SK-N-SH (cell line): ENCODE results near the gene CFAP100. TPM values are rescaled to one million over a fixed set of nuclear protein-coding genes. Genes with fewer than 3 reads are reported as not detected.

Experiments
- CTCF ChIA-PET: fragments of 300-600, 350-600 bp; formaldehyde crosslinking; extraction: SDS; loops from one replicate; lab custom pipeline; 2021; lab: Yijun Ruan, JAX
- POLR2A ChIA-PET: fragments of 350-600 bp; sonication (Branson Sonifier 250); formaldehyde crosslinking; extraction: SDS; loops from one replicate; lab custom pipeline; 2020; ENCODE audit warnings: antibody characterized with exemption, inconsistent platforms; lab: Yijun Ruan, JAX
- DNase-seq: peaks from one replicate; pipeline ENCODE4 v3.0.0; 2012
- H2AFZ ChIP-seq: fragments of 200-600 bp; sonication (generic); 2 replicates; pipeline ENCODE4 v1.8.1; 2016; ENCODE audit warnings: antibody characterized with exemption, mild to moderate bottlenecking, low read depth
- H3F3A ChIP-seq: fragments of 200-600 bp; sonication (generic); replicated peaks from 2 replicates; pipeline ENCODE3; 2016; ENCODE audit warnings: antibody characterized with exemption, mild to moderate bottlenecking; ENCODE audit not compliant: insufficient read depth
- H3K27ac ChIP-seq, 2 experiments: fragments of 200-500 bp in 1 of 2; fragments of 200-600 bp in 1 of 2; sonication (Bioruptor generic) in 1 of 2; sonication (generic), shearing (Covaris generic) in 1 of 2; 2 replicates each; pipeline versions ENCODE4 v1.5.1 to v1.6.1; 2014 to 2016; ENCODE audit warnings: low read depth in 2 of 2, inconsistent platforms in 1 of 2, low read length in 1 of 2, mild to moderate bottlenecking in 1 of 2, mixed read lengths in 1 of 2
- H3K27me3 ChIP-seq: fragments of 200-600 bp; sonication (generic), shearing (Covaris generic); 2 replicates; pipeline ENCODE4 v1.6.1; 2016; ENCODE audit warnings: mixed run types; ENCODE audit not compliant: insufficient read depth
- H3K36me3 ChIP-seq, 2 experiments: fragments of 200-500 bp in 1 of 2; fragments of 200-600 bp in 1 of 2; sonication (Bioruptor generic) in 1 of 2; sonication (generic) in 1 of 2; replicated peaks in 1 of 2; 2 replicates each; pipeline versions ENCODE3 to v1.5.1; 2014 to 2016; ENCODE audit warnings: low read length in 1 of 2, mild to moderate bottlenecking in 1 of 2; ENCODE audit not compliant: insufficient read depth in 2 of 2, control insufficient read depth in 1 of 2
- H3K4me1 ChIP-seq, 2 experiments: fragments of 200-500 bp in 1 of 2; fragments of 200-600 bp in 1 of 2; sonication (Bioruptor generic) in 1 of 2; sonication (generic), shearing (Covaris generic) in 1 of 2; 2 replicates each; pipeline versions ENCODE4 v1.5.1 to v1.6.1; 2014 to 2016; ENCODE audit warnings: low read depth in 1 of 2, low read length in 1 of 2, mixed run types in 1 of 2; ENCODE audit not compliant: insufficient read depth in 2 of 2, control insufficient read depth in 1 of 2
- H3K4me2 ChIP-seq: fragments of 200-600 bp; sonication (generic), shearing (Covaris generic); 2 replicates; pipeline ENCODE4 v1.6.1; 2017; ENCODE audit warnings: mixed run types
- H3K4me3 ChIP-seq, 2 experiments: fragments of 200-500 bp in 1 of 2; fragments of 200-600 bp in 1 of 2; sonication (Bioruptor generic) in 1 of 2; sonication (generic), shearing (Covaris generic) in 1 of 2; 2 replicates each; pipeline versions ENCODE4 v1.5.1 to v1.8.1; 2014 to 2016; ENCODE audit warnings: low read depth in 2 of 2, inconsistent platforms in 1 of 2, low read length in 1 of 2, mild to moderate bottlenecking in 1 of 2, mixed read lengths in 1 of 2, moderate library complexity in 1 of 2
- H3K79me2 ChIP-seq: fragments of 200-600 bp; sonication (generic); 2 replicates; pipeline ENCODE4 v1.8.1; 2017; ENCODE audit warnings: mild to moderate bottlenecking; ENCODE audit not compliant: insufficient read depth
- H3K9ac ChIP-seq: fragments of 200-600 bp; sonication (generic); 2 replicates; pipeline ENCODE4 v1.6.1; 2017; ENCODE audit warnings: mixed run types
- H3K9me2 ChIP-seq: fragments of 200-600 bp; sonication (generic); 2 replicates; pipeline ENCODE4 v1.6.1; 2017; ENCODE audit warnings: mixed run types
- H3K9me3 ChIP-seq: fragments of 200-600 bp; sonication (generic); 2 replicates; pipeline ENCODE4 v1.6.1; 2017; ENCODE audit warnings: mixed run types, mild to moderate bottlenecking, moderate library complexity
- H4K20me1 ChIP-seq: fragments of 200-600 bp; sonication (generic); 2 replicates; pipeline ENCODE4 v1.6.1; 2017; ENCODE audit warnings: mild to moderate bottlenecking, mixed run types; ENCODE audit not compliant: insufficient read depth
- ELF1 ChIP-seq: IDR thresholded peaks from 2 replicates; pipeline ENCODE4 v1.4.0; 2012
- EP300 ChIP-seq, 2 experiments: IDR thresholded peaks; 2 replicates each; pipeline versions ENCODE4 v1.4.0 to v1.6.1; 2012; ENCODE audit warnings: borderline replicate concordance in 1 of 2, low read depth in 1 of 2, low read length in 1 of 2
- EZH2phosphoT487 ChIP-seq: fragments of 200-600 bp; sonication (generic); IDR thresholded peaks from 2 replicates; pipeline ENCODE4 v1.6.1; 2017; ENCODE audit warnings: low read depth, mixed run types, mild to moderate bottlenecking, antibody characterized with exemption, moderate library complexity, borderline replicate concordance
- GABPA ChIP-seq: IDR thresholded peaks from 2 replicates; pipeline ENCODE4 v1.4.0; 2012; ENCODE audit warnings: low read depth, mild to moderate bottlenecking
- GATA2 ChIP-seq: sonication (generic); formaldehyde crosslinking; IDR thresholded peaks from 2 replicates; pipeline ENCODE4 v1.5.0; 2020; ENCODE audit warnings: mild to moderate bottlenecking, missing genetic modification reagents
- JUND ChIP-seq: IDR thresholded peaks from 2 replicates; pipeline ENCODE4 v1.4.0; 2012
- POLR2AphosphoS5 ChIP-seq: IDR thresholded peaks from 2 replicates; pipeline ENCODE4 v1.6.1; 2012; ENCODE audit warnings: low read depth, low read length
- RAD21 ChIP-seq: IDR thresholded peaks from 2 replicates; pipeline ENCODE4 v1.6.1; 2012; ENCODE audit warnings: mild to moderate bottlenecking, low read length
- RFX5 ChIP-seq: IDR thresholded peaks from 2 replicates; pipeline ENCODE4 v1.6.1; 2012; ENCODE audit warnings: mild to moderate bottlenecking, improper control_type of control experiment, low read length
- RXRA ChIP-seq: IDR thresholded peaks from 2 replicates; pipeline ENCODE4 v1.4.0; 2012; ENCODE audit warnings: low read depth, mild to moderate bottlenecking, borderline replicate concordance
- TAF1 ChIP-seq: IDR thresholded peaks from 2 replicates; pipeline ENCODE4 v1.6.1; 2012; ENCODE audit warnings: low read depth, mild to moderate bottlenecking, low read length, moderate library complexity, borderline replicate concordance
- USF1 ChIP-seq: IDR thresholded peaks from 2 replicates; pipeline ENCODE4 v1.4.0; 2012; ENCODE audit warnings: low read depth, borderline replicate concordance
- ZBTB33 ChIP-seq: IDR thresholded peaks from 2 replicates; pipeline ENCODE4 v1.4.0; 2012; ENCODE audit warnings: low read depth, borderline replicate concordance
- WGBS: methylation state at CpG from one replicate; pipeline ENCODE4 v1.1.6; 2017; ENCODE audit warnings: low lambda C conversion rate; 5-methylcytosine and 5-hydroxymethylcytosine counted together
- polyA plus RNA-seq, 3 experiments: library from polyadenylated mRNA; depleted of rRNA; stranded (reverse); fragments of >200 nt; gene quantifications; 2 replicates each; pipeline ENCODE4 v1.2.3, GENCODE V29; 2012
- TF ChIP-seq, protein P1 (sequence below): IDR thresholded peaks from 2 replicates; pipeline ENCODE4 v1.6.1; 2012; ENCODE audit warnings: mild to moderate bottlenecking, low read depth, low read length, moderate library complexity
- TF ChIP-seq, protein P2 (sequence below): fragments of 150-350 bp; IDR thresholded peaks from 2 replicates; pipeline ENCODE4 v1.6.1; 2017; ENCODE audit warnings: antibody characterized with exemption, low read length, low read depth, borderline replicate concordance

CFAP100 gene
- polyA plus RNA-seq, 1 of the 3 experiments (the other 2 are of a cell fraction): not detected

DNA sequence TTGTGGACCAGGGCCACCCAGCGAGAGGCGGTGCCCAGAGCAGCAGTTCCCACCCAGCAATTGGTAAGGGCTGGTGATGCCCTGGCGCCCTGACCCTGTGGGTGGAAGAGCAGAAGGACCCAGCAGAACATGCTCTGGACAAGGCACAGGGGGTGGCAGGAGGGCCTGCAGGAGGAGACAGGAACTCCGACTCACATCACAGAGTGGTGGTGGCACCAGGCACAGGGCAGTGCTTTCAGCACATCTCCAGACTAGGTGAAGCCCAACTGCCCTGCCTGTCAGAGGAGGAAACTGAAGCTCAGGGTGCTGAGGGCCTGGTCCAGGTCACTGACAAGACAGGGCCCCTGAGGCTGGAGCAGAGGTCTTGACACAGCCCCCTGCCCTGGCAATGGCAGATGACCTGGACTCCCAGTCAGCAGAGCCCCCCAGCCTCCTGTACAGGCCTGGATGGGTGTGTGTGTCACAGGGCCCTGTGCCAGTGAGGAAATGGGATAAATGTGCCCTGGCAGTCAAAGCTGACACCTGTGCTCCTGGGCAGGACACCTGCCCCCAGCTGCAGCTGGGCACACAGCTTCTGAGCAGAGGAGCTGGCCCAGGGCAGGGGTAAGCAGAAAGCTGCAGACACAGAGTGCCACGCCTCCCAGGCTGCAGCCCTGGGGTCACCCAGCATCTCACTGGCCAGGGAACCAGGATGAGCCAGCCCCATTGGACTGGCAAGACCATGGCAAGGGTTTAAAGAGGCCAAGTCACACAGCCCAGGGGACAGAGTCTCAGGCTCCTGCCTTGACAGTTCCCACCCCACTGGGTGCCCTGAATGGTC is 48.9 kb upstream of the CFAP100 start:
- 100% methylated on average over 2 of the region's 5 CpGs for WGBS
- Histone ChIP-seq H3K79me2 (no peaks in the 10 kb centered on the region), H3K27ac (no peak overlapping the region), H3K9me3 (no peaks in the 10 kb centered on the region), H3K4me3 (no peak overlapping the region), H3K36me3 (no peaks in the 10 kb centered on the region), H3K4me2 (no peak overlapping the region), H3F3A (no peaks in the 10 kb centered on the region), H3K9me2 (no peaks in the 10 kb centered on the region), H2AFZ (no peak overlapping the region), H3K27me3 (no peaks in the 10 kb centered on the region), H3K9ac (no peak overlapping the region), H3K4me1 (peaks cover 0 to 2% of the 10 kb centered on the region in 2 experiments; a peak in 1 of 4 replicates), H4K20me1 (no peaks in the 10 kb centered on the region)
- ChIA-PET POLR2A (no interaction called here), CTCF (interaction anchor here (1.1 to 1.3 kb wide), 2 partner anchors 20 to 212 kb away, joined by 3 to 4 read pairs; no protein-coding TSS in a partner anchor)
- DNase-seq: no peak
- TF ChIP-seq RFX5 (no peak), TAF1 (no peak), ELF1 (no peak), EZH2phosphoT487 (no peak), RAD21 (no peak), GABPA (no peak), JUND (no peak), USF1 (no peak), ZBTB33 (no peak), GATA2 (CRISPR knock-in tag) (no peak), RXRA (no peak), POLR2AphosphoS5 (no peak), EP300 (IDR thresholded peaks at IDR 0.05; ENCODE audit: borderline replicate concordance in 1 of 2, low read depth in 1 of 2, low read length in 1 of 2) (no peak)
- TF ChIP-seq, protein P1, sequence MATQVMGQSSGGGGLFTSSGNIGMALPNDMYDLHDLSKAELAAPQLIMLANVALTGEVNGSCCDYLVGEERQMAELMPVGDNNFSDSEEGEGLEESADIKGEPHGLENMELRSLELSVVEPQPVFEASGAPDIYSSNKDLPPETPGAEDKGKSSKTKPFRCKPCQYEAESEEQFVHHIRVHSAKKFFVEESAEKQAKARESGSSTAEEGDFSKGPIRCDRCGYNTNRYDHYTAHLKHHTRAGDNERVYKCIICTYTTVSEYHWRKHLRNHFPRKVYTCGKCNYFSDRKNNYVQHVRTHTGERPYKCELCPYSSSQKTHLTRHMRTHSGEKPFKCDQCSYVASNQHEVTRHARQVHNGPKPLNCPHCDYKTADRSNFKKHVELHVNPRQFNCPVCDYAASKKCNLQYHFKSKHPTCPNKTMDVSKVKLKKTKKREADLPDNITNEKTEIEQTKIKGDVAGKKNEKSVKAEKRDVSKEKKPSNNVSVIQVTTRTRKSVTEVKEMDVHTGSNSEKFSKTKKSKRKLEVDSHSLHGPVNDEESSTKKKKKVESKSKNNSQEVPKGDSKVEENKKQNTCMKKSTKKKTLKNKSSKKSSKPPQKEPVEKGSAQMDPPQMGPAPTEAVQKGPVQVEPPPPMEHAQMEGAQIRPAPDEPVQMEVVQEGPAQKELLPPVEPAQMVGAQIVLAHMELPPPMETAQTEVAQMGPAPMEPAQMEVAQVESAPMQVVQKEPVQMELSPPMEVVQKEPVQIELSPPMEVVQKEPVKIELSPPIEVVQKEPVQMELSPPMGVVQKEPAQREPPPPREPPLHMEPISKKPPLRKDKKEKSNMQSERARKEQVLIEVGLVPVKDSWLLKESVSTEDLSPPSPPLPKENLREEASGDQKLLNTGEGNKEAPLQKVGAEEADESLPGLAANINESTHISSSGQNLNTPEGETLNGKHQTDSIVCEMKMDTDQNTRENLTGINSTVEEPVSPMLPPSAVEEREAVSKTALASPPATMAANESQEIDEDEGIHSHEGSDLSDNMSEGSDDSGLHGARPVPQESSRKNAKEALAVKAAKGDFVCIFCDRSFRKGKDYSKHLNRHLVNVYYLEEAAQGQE: no peak
- TF ChIP-seq, protein P2, sequence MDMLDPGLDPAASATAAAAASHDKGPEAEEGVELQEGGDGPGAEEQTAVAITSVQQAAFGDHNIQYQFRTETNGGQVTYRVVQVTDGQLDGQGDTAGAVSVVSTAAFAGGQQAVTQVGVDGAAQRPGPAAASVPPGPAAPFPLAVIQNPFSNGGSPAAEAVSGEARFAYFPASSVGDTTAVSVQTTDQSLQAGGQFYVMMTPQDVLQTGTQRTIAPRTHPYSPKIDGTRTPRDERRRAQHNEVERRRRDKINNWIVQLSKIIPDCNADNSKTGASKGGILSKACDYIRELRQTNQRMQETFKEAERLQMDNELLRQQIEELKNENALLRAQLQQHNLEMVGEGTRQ: no peak
